OCI-LY1 (cell line): ENCODE results near the gene KIAA1143.

ENCODE experiments used
- H2AFZ ChIP-seq: fragments of 200-600 bp; sonication (generic), shearing (Covaris generic); 2 replicates; pipeline ENCODE4 v1.6.0; 2014; ENCODE audit warnings: antibody characterized with exemption, mild to moderate bottlenecking, low read length
- H3F3A ChIP-seq: fragments of 200-600 bp; sonication (generic), shearing (Covaris generic); 2 replicates; pipeline ENCODE4 v1.6.0; 2014; ENCODE audit warnings: mild to moderate bottlenecking, antibody characterized with exemption, low read length, moderate library complexity; ENCODE audit not compliant: insufficient read depth
- H3K27ac ChIP-seq: fragments of 200-600 bp; sonication (generic); 2 replicates; pipeline ENCODE4 v1.5.1; 2014; ENCODE audit warnings: low read length, mixed run types, mild to moderate bottlenecking, low read depth; ENCODE audit not compliant: poor library complexity, severe bottlenecking
- H3K27me3 ChIP-seq: fragments of 200-600 bp; sonication (generic); 2 replicates; pipeline ENCODE4 v1.6.0; 2014; ENCODE audit warnings: antibody characterized with exemption, mild to moderate bottlenecking, low read length, moderate library complexity; ENCODE audit not compliant: insufficient read depth
- H3K36me3 ChIP-seq: fragments of 200-600 bp; sonication (generic); 2 replicates; pipeline ENCODE4 v1.6.1; 2014; ENCODE audit warnings: mild to moderate bottlenecking, antibody characterized with exemption, low read length, moderate library complexity, mixed read lengths; ENCODE audit not compliant: insufficient read depth
- H3K4me1 ChIP-seq: fragments of 200-600 bp; sonication (generic); 2 replicates; pipeline ENCODE4 v1.5.1; 2014; ENCODE audit warnings: mild to moderate bottlenecking, low read length, moderate library complexity; ENCODE audit not compliant: insufficient read depth, severe bottlenecking
- H3K4me2 ChIP-seq: fragments of 200-600 bp; sonication (generic), shearing (Covaris generic); 2 replicates; pipeline ENCODE4 v1.6.1; 2014; ENCODE audit warnings: low read length
- H3K4me3 ChIP-seq: fragments of 200-600 bp; sonication (generic); 2 replicates; pipeline ENCODE4 v1.5.1; 2014; ENCODE audit warnings: low read length, low read depth, mild to moderate bottlenecking, mixed read lengths; ENCODE audit not compliant: poor library complexity, severe bottlenecking
- H3K79me2 ChIP-seq: fragments of 200-600 bp; shearing (Covaris generic); 2 replicates; pipeline ENCODE4 v1.6.1; 2016; ENCODE audit warnings: mixed run types, low read length, mixed read lengths; ENCODE audit not compliant: insufficient read depth
- H3K9ac ChIP-seq: fragments of 200-600 bp; sonication (generic), shearing (Covaris generic); 2 replicates; pipeline ENCODE4 v1.6.1; 2014; ENCODE audit warnings: mild to moderate bottlenecking, low read length, mixed read lengths
- H3K9me2 ChIP-seq: fragments of 200-600 bp; sonication (generic), shearing (Covaris generic); 2 replicates; pipeline ENCODE4 v1.6.1; 2014; ENCODE audit warnings: low read depth, mild to moderate bottlenecking, low read length, mixed read lengths
- H3K9me3 ChIP-seq: fragments of 200-600 bp; shearing (Covaris generic); 2 replicates; pipeline ENCODE4 v1.6.1; 2014; ENCODE audit warnings: low read length, mixed read lengths
- H4K20me1 ChIP-seq: fragments of 200-600 bp; sonication (generic), shearing (Covaris generic); 2 replicates; pipeline ENCODE4 v1.6.0; 2016; ENCODE audit warnings: mild to moderate bottlenecking, low read length; ENCODE audit not compliant: insufficient read depth
- EZH2 ChIP-seq: fragments of 200-600 bp; sonication (generic), shearing (Covaris generic); IDR thresholded peaks from 2 replicates; pipeline ENCODE4 v1.8.0; 2017; ENCODE audit warnings: borderline replicate concordance, mixed run types, mild to moderate bottlenecking, antibody characterized with exemption, low read length, moderate library complexity, mixed read lengths
- TF ChIP-seq, protein P1 (sequence below): fragments of 200-600 bp; sonication (generic), shearing (Covaris generic); IDR thresholded peaks from 2 replicates; pipeline ENCODE4 v1.5.1; 2017; ENCODE audit warnings: mild to moderate bottlenecking, antibody characterized with exemption, low read length, moderate library complexity, mixed read lengths

Gene KIAA1143

DNA sequence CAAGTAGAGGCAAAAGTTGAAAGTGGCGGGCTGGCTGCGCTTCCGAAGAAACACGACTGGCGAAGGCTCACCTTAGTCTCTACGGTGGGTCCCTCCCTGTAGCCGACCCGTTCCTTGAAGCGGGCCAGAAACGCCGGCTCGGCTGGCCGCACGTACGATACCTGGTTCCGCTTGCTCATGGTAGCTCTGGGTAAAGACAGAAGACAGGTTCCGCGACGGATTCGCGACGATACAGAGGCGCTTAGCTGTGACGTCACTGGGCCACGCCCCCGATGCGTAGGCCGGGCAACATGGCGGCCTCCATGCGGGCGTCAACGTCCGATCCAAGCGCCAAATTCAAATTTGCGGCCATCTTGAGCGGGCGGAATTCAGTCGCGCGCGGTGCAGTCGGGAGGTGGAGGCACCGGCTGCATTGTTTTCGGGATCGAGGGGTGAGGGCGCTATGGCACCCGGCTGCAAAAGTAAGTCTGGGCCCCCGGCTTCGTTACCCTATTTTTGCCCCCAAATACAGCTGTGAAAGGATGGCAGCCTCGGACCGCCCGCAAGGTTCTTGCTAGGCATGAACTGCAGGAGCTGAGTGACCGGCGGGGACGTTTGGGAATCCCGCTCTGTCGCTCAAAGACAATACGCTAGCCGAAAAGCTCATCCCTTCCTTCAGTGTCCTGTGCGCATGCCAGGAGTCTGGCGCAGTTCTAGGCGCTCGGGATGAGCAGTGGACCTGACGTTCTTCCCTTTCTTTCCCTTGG lies at the start of gene KIAA1143, which contains the start of gene KIF15:
Gene KIAA1143, minus strand, starts transcription at position 196 of the 746 bp plus-strand sequence. Its CDS starts 17 bp downstream, at position 179.
Gene KIF15, plus strand, starts transcription at position 371 of the 746 bp plus-strand sequence. Its CDS starts 72 bp downstream, at position 443.
- peaks cover 11% of the 10 kb centered on the region for H3K4me1 ChIP-seq
- H3K27ac ChIP-seq = peak within 1 kb of the TSS; percentile 56
- H3K4me2 ChIP-seq = peak within 1 kb of the TSS; percentile 82
- peak within 1 kb of the TSS; percentile 94 for H3K9ac ChIP-seq
- H3F3A ChIP-seq = no peaks in the 10 kb centered on the region
- TF ChIP-seq EZH2 = no peak
- TF ChIP-seq, protein P1, sequence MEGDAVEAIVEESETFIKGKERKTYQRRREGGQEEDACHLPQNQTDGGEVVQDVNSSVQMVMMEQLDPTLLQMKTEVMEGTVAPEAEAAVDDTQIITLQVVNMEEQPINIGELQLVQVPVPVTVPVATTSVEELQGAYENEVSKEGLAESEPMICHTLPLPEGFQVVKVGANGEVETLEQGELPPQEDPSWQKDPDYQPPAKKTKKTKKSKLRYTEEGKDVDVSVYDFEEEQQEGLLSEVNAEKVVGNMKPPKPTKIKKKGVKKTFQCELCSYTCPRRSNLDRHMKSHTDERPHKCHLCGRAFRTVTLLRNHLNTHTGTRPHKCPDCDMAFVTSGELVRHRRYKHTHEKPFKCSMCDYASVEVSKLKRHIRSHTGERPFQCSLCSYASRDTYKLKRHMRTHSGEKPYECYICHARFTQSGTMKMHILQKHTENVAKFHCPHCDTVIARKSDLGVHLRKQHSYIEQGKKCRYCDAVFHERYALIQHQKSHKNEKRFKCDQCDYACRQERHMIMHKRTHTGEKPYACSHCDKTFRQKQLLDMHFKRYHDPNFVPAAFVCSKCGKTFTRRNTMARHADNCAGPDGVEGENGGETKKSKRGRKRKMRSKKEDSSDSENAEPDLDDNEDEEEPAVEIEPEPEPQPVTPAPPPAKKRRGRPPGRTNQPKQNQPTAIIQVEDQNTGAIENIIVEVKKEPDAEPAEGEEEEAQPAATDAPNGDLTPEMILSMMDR = peak; percentile 36; the same call in 1 of the 2 replicates
- peaks cover 67% of the 10 kb centered on the region for H3K36me3 ChIP-seq
- no peaks in the 10 kb centered on the region for H4K20me1 ChIP-seq
- no peaks in the 10 kb centered on the region for H3K9me2 ChIP-seq
- H3K4me3 ChIP-seq = peak within 1 kb of the TSS; percentile 95
- H3K9me3 ChIP-seq = peaks cover 28% of the 10 kb centered on the region
- H3K27me3 ChIP-seq = no peaks in the 10 kb centered on the region
- peak within 1 kb of the TSS; percentile 32 for H2AFZ ChIP-seq
- peaks cover 54% of the 10 kb centered on the region for H3K79me2 ChIP-seq

DNA sequence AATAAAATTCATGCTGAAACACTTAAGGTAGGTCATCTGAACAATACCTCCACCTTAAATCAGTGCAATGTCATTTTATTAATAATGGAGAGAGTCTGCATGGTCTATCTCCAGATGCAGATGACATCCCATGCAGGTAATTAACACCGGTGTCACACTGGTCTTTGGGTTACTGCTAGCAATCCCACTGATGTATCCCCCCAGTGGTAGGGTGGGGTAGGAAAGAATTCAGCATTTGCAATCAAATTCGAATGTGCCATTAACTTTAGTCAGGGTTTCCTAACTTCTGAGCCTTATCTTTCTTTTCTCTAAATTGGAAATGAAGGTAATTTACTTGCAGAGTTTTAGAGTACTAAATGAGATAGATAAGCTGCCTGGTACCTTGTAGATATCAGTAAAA lies 44.5 kb upstream of the KIAA1143 start:
- H3K9ac ChIP-seq = no peak overlapping the region
- H3K4me2 ChIP-seq = no peak overlapping the region
- H3K4me3 ChIP-seq = no peak overlapping the region
- H3K79me2 ChIP-seq = no peaks in the 10 kb centered on the region
- H3K27me3 ChIP-seq = no peaks in the 10 kb centered on the region
- H3K4me1 ChIP-seq = no peaks in the 10 kb centered on the region
- no peak overlapping the region for H3K27ac ChIP-seq
- no peaks in the 10 kb centered on the region for H4K20me1 ChIP-seq
- no peak overlapping the region for H2AFZ ChIP-seq
- H3K36me3 ChIP-seq = peaks cover 89% of the 10 kb centered on the region
- TF ChIP-seq, protein P1 = no peak; the same call in 1 of the 2 replicates
- no peak for TF ChIP-seq EZH2
- no peaks in the 10 kb centered on the region for H3F3A ChIP-seq
- H3K9me2 ChIP-seq = no peaks in the 10 kb centered on the region
- H3K9me3 ChIP-seq = no peaks in the 10 kb centered on the region

DNA sequence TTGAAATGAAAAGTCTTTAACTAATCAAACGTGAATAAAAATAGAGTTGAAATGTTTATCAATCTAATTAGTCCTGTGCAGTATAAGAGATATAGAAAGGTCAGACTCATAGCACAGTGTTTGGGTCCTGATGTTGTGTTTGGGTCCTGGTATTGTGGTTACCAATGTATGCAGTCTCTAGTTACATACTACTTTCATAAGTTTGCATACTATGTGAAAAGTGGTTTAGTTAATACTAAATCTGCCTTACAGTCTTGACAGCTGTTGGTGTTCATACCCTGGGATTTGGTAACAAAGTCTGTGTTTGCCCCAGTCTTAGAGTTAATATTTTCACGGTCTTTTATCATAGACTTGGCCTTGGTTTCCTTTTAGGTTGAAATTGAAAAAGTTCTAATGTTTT lies 41.9 kb upstream of the KIAA1143 start:
- no peaks in the 10 kb centered on the region for H3K27me3 ChIP-seq
- no peak overlapping the region for H3K4me3 ChIP-seq
- no peak overlapping the region for H3K9ac ChIP-seq
- H4K20me1 ChIP-seq = no peaks in the 10 kb centered on the region
- H3F3A ChIP-seq = no peaks in the 10 kb centered on the region
- no peaks in the 10 kb centered on the region for H3K79me2 ChIP-seq
- peaks cover 89% of the 10 kb centered on the region for H3K36me3 ChIP-seq
- H3K4me2 ChIP-seq = no peak overlapping the region
- TF ChIP-seq EZH2 = no peak
- TF ChIP-seq, protein P1 = no peak
- no peaks in the 10 kb centered on the region for H3K9me2 ChIP-seq
- H3K27ac ChIP-seq = no peak overlapping the region
- H2AFZ ChIP-seq = no peak overlapping the region
- no peaks in the 10 kb centered on the region for H3K9me3 ChIP-seq
- H3K4me1 ChIP-seq = no peaks in the 10 kb centered on the region
